ENCODE results near the gene SYK.

Gene SYK

DNA sequence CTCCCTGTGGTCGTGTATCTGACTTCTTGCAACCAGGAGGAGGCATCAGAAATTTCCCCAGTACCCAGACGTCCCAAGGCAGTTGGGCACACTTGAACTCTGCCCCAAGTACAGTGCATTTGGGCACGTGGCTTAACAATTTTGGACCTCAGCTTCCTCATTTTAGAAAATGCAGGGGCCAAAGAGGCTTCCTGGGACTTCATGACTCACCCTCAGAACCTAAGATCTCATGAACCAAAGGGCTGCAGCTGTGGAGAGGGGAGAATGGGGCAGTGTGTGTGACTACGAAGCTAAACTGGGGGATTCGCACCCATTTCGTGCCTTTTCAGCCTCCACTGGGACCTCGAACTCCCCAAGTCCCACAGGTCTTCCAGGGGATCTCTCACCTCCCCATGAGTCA, 59.2 kb downstream of the SYK start:
- H3K4me3 ChIP-seq (ENCODE audit: low read length, poor library complexity, severe bottlenecking) = no peak overlapping the region
- no peak overlapping the region for H3K4me2 ChIP-seq (ENCODE audit: low read depth, low read length, poor library complexity, severe bottlenecking)
- H3F3A ChIP-seq (ENCODE audit: low read depth) = peaks cover 21% of the 10 kb centered on the region; the same call in 1 of the 2 replicates
- H3K4me1 ChIP-seq (ENCODE audit: insufficient read depth, low read length, poor library complexity, severe bottlenecking) = peaks cover 75% of the 10 kb centered on the region
- no peak overlapping the region for H2AFZ ChIP-seq (ENCODE audit: low read length)
- no peak for TF ChIP-seq EZH2phosphoT487 (IDR thresholded peaks at IDR 0.05; ENCODE audit: borderline replicate concordance)
- TF ChIP-seq, protein P1, sequence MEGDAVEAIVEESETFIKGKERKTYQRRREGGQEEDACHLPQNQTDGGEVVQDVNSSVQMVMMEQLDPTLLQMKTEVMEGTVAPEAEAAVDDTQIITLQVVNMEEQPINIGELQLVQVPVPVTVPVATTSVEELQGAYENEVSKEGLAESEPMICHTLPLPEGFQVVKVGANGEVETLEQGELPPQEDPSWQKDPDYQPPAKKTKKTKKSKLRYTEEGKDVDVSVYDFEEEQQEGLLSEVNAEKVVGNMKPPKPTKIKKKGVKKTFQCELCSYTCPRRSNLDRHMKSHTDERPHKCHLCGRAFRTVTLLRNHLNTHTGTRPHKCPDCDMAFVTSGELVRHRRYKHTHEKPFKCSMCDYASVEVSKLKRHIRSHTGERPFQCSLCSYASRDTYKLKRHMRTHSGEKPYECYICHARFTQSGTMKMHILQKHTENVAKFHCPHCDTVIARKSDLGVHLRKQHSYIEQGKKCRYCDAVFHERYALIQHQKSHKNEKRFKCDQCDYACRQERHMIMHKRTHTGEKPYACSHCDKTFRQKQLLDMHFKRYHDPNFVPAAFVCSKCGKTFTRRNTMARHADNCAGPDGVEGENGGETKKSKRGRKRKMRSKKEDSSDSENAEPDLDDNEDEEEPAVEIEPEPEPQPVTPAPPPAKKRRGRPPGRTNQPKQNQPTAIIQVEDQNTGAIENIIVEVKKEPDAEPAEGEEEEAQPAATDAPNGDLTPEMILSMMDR (conservative IDR thresholded peaks at IDR 0.05; ENCODE audit: low read length) = no peak
- H3K36me3 ChIP-seq (ENCODE audit: insufficient read depth, low read length) = peaks cover 28% of the 10 kb centered on the region
- no peaks in the 10 kb centered on the region for H4K20me1 ChIP-seq (ENCODE audit: insufficient read depth, low read length, poor library complexity, severe bottlenecking)
- no peaks in the 10 kb centered on the region for H3K9me3 ChIP-seq (ENCODE audit: insufficient read depth, low read depth, low read length)
- H3K27me3 ChIP-seq (ENCODE audit: insufficient read depth, low read length, poor library complexity, severe bottlenecking) = no peaks in the 10 kb centered on the region
- H3K9ac ChIP-seq (ENCODE audit: low read depth, low read length, poor library complexity, severe bottlenecking) = no peak overlapping the region
- H3K79me2 ChIP-seq (ENCODE audit: insufficient read depth, low read length) = peaks cover 5% of the 10 kb centered on the region; the same call in 1 of the 2 replicates
- no peaks in the 10 kb centered on the region for H3K9me2 ChIP-seq (replicated peaks; ENCODE audit: low read depth, low read length)

DNA sequence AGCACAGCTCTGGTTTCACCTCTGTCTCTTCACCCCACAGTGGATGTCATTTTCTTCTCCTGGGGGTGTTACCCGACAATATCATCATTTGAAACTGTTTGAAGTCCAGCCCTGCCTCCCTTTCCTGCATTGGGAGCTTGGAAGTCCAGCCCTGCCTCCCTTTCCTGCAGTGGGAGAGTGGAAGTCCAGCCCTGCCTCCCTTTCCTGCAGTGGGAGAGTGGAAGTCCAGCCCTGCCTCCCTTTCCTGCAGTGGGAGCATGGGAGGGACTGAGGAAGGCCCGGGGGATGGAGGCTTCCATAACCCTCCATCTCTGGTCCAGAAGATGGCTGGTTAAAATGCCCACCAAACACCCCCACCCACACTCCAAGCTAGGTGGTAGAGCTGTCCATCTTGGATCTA, 59.8 kb downstream of the SYK start:
- no peak for TF ChIP-seq EZH2phosphoT487 (IDR thresholded peaks at IDR 0.05; ENCODE audit: borderline replicate concordance)
- TF ChIP-seq, protein P1 (conservative IDR thresholded peaks at IDR 0.05; ENCODE audit: low read length) = no peak
- H3K4me3 ChIP-seq (ENCODE audit: low read length, poor library complexity, severe bottlenecking) = no peak overlapping the region

DNA sequence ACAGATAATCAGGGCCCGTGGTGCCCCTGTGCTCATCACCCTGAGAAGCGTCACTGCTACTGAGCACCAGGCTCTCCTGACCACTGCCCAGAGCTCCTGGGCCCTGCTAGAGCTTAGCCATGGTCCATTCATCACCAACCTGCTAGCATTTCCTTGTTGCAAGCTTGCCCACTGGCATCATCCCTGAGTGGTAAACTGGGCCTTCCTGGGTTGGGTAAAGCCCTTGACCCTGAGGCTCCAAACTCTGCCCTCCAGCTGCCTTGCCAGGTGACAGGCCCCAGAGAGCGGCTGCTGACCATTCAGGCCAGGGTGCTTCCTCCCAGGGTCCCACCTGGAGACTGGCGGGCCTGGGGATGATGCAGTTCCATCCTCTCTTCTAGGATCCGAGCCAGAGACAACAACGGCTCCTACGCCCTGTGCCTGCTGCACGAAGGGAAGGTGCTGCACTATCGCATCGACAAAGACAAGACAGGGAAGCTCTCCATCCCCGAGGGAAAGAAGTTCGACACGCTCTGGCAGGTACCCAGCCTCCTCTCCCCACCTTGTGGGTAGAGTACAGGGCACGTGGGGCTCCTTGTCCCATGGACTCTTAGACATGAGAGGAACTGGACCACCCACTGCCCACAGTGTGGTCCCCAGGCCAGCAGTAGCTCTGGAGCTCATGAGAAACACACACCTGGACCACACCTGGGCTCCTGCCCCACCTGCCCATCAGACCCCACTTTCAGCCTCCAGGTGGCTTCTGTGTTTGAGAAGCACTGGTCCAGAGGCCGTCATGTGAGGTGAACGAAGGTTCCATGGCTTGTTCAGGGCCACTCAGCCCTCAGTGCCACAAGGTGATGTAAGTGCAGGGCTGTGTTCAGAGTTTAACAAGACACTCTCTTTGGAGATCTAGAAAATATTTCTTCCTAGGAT, 60.5 kb downstream of the SYK start:
- no peaks in the 10 kb centered on the region for H4K20me1 ChIP-seq (ENCODE audit: insufficient read depth, low read length, poor library complexity, severe bottlenecking)
- no peak overlapping the region for H3K4me2 ChIP-seq (ENCODE audit: low read depth, low read length, poor library complexity, severe bottlenecking)
- H3K9me2 ChIP-seq (replicated peaks; ENCODE audit: low read depth, low read length) = no peaks in the 10 kb centered on the region
- H3K36me3 ChIP-seq (ENCODE audit: insufficient read depth, low read length) = peaks cover 38% of the 10 kb centered on the region
- peaks cover 63% of the 10 kb centered on the region for H3K4me1 ChIP-seq (ENCODE audit: insufficient read depth, low read length, poor library complexity, severe bottlenecking)
- no peaks in the 10 kb centered on the region for H3K79me2 ChIP-seq (ENCODE audit: insufficient read depth, low read length)
- no peak overlapping the region for H2AFZ ChIP-seq (ENCODE audit: low read length)
- no peak overlapping the region for H3K4me3 ChIP-seq (ENCODE audit: low read length, poor library complexity, severe bottlenecking)
- H3F3A ChIP-seq (ENCODE audit: low read depth) = peaks cover 19% of the 10 kb centered on the region; the same call in 1 of the 2 replicates
- no peaks in the 10 kb centered on the region for H3K9me3 ChIP-seq (ENCODE audit: insufficient read depth, low read depth, low read length)
- H3K27me3 ChIP-seq (ENCODE audit: insufficient read depth, low read length, poor library complexity, severe bottlenecking) = no peaks in the 10 kb centered on the region
- no peak overlapping the region for H3K9ac ChIP-seq (ENCODE audit: low read depth, low read length, poor library complexity, severe bottlenecking)
- no peak for TF ChIP-seq EZH2phosphoT487 (IDR thresholded peaks at IDR 0.05; ENCODE audit: borderline replicate concordance)
- TF ChIP-seq, protein P1 (conservative IDR thresholded peaks at IDR 0.05; ENCODE audit: low read length) = no peak

More for the DNA sequence above, 59.8 kb downstream of the SYK start:
- Histone ChIP-seq H3K79me2 (ENCODE audit: insufficient read depth, low read length) (peaks cover 5% of the 10 kb centered on the region; the same call in 1 of the 2 replicates), H3K4me2 (ENCODE audit: low read depth, low read length, poor library complexity, severe bottlenecking) (no peak overlapping the region), H4K20me1 (ENCODE audit: insufficient read depth, low read length, poor library complexity, severe bottlenecking) (no peaks in the 10 kb centered on the region), H3K4me1 (ENCODE audit: insufficient read depth, low read length, poor library complexity, severe bottlenecking) (peaks cover 70% of the 10 kb centered on the region), H3F3A (ENCODE audit: low read depth) (peaks cover 21% of the 10 kb centered on the region; the same call in 1 of the 2 replicates), H3K9me2 (replicated peaks; ENCODE audit: low read depth, low read length) (no peaks in the 10 kb centered on the region), H3K36me3 (ENCODE audit: insufficient read depth, low read length) (peaks cover 32% of the 10 kb centered on the region), H3K9me3 (ENCODE audit: insufficient read depth, low read depth, low read length) (no peaks in the 10 kb centered on the region), H3K9ac (ENCODE audit: low read depth, low read length, poor library complexity, severe bottlenecking) (no peak overlapping the region), H3K27me3 (ENCODE audit: insufficient read depth, low read length, poor library complexity, severe bottlenecking) (no peaks in the 10 kb centered on the region), H2AFZ (ENCODE audit: low read length) (no peak overlapping the region)
